IPS-15b (cell line): ENCODE results near the gene ADIPOR1.
A peak's percentile ranks its signal among the peaks of the same experiment; 100 is the strongest.
"Not testable (repeated sequence)": the region's sequence is repeated elsewhere in the genome, so short reads cannot be mapped to it uniquely, and the experiment has no call there.

ENCODE experiments used
- H3K27me3 ChIP-seq: one replicate; pipeline ENCODE4 v1.6.1; 2013; ENCODE audit warnings: low read length; ENCODE audit not compliant: control insufficient read depth, insufficient read depth
- H3K36me3 ChIP-seq: one replicate; pipeline ENCODE4 v1.6.1; 2013; ENCODE audit warnings: low read length; ENCODE audit not compliant: control insufficient read depth, insufficient read depth
- H3K4me1 ChIP-seq: one replicate; pipeline ENCODE4 v1.6.1; 2013; ENCODE audit warnings: mild to moderate bottlenecking, low read length; ENCODE audit not compliant: control insufficient read depth, insufficient read depth
- H3K4me3 ChIP-seq: one replicate; pipeline ENCODE4 v1.5.1; 2013; ENCODE audit warnings: low read depth, low read length
- H3K9ac ChIP-seq: one replicate; pipeline ENCODE4 v1.6.1; 2013; ENCODE audit warnings: low read depth, mild to moderate bottlenecking, low read length
- H3K9me3 ChIP-seq: one replicate; pipeline ENCODE4 v1.6.1; 2013; ENCODE audit warnings: mild to moderate bottlenecking, low read length; ENCODE audit not compliant: control insufficient read depth, insufficient read depth

ADIPOR1 gene, protein sequence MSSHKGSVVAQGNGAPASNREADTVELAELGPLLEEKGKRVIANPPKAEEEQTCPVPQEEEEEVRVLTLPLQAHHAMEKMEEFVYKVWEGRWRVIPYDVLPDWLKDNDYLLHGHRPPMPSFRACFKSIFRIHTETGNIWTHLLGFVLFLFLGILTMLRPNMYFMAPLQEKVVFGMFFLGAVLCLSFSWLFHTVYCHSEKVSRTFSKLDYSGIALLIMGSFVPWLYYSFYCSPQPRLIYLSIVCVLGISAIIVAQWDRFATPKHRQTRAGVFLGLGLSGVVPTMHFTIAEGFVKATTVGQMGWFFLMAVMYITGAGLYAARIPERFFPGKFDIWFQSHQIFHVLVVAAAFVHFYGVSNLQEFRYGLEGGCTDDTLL

GRCh38 chr1:202957733-202958543, at the start of gene ADIPOR1:
Gene ADIPOR1 (minus strand): TSS chr1:202958312. CDS start chr1:202951070, 7,242 bp downstream.
- Histone ChIP-seq H3K36me3 (peaks cover 4% of the 10 kb centered on the region), H3K9ac (peak within 1 kb of the TSS; percentile 82), H3K27me3 (no peaks in the 10 kb centered on the region), H3K9me3 (no peaks in the 10 kb centered on the region), H3K4me1 (no peaks in the 10 kb centered on the region), H3K4me3 (peak within 1 kb of the TSS; percentile 96)

GRCh38 chr1:203006948-203007871, 49.1 kb upstream of the ADIPOR1 start, which contains the start of gene TMEM183A:
Gene TMEM183A (plus strand): TSS chr1:203007374. CDS start chr1:203007466, 92 bp downstream.
- Histone ChIP-seq H3K27me3 (no peaks in the 10 kb centered on the region), H3K9me3 (no peaks in the 10 kb centered on the region), H3K4me1 (peaks cover 11% of the 10 kb centered on the region)

DNA sequence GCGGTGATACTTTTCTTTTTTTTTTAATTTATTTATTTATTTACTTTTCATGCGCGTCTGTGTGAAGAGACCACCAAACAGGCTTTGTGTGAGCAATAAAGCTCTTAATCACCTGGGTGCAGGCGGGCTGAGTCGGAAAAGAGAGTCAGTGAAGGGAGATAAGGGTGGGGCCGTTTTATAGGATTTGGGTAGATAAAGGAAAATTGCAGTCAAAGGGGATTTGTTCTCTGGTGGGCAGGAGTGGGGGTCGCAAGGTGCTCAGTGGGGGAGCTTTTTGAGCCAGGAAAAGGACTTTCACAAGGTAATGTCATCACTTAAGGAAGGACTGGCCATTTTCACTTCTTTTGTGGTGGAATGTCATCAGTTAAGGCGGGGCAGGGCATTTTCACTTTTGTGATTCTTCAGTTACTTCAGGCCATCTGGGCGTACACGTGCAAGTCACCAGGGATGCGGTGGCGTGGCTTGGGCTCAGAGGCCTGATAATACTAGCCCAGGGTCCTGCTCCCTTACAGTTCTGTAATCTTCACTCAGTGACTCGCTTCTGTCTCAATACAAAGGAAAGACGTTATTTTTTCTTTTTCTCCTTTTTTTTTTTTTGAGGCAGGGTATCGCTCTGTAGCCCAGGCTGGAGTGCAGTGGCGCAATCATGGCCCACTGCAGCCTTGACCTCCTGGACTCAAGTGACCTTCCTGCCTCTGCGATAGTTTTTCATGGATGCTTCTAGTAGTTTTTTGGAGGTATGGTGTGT, 47.5 kb upstream of the ADIPOR1 start:
- peak overlapping the region; percentile 94 for H3K4me3 ChIP-seq
- not testable (repeated sequence) for H3K27me3 ChIP-seq, H3K9me3 ChIP-seq, H3K36me3 ChIP-seq
- peak overlapping the region; percentile 61 for H3K9ac ChIP-seq
- peaks cover 11% of the 10 kb centered on the region for H3K4me1 ChIP-seq

More at GRCh38 chr1:203006948-203007871, 49.1 kb upstream of the ADIPOR1 start, which contains the start of gene TMEM183A:
- Histone ChIP-seq H3K36me3 (peaks cover 6% of the 10 kb centered on the region), H3K9ac (peak within 1 kb of the TSS; percentile 89), H3K4me3 (peak within 1 kb of the TSS; percentile 94)

DNA sequence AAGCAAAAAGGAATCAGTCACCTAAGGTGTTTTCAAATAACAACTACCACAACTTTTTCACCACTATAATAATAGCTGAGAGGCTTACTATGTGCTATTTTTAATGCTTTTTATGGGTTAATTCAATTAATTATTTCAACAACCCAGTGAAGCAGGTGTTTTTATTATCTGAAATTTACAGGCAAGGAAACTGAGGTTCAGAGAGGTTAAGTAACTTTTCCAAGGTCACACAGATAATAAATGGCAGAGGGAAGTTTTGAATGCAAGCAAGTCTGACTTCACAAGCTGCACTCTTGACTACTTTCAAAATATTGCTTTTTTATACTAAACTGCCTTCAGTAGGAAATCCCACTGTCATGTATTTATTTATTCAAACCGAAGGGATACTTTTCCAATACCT, 44.8 kb upstream of the ADIPOR1 start:
- H3K4me3 ChIP-seq: no peak overlapping the region
- H3K36me3 ChIP-seq: no peaks in the 10 kb centered on the region
- H3K27me3 ChIP-seq: no peaks in the 10 kb centered on the region
- H3K9me3 ChIP-seq: no peaks in the 10 kb centered on the region
- peaks cover 11% of the 10 kb centered on the region for H3K4me1 ChIP-seq
- H3K9ac ChIP-seq: no peak overlapping the region

DNA sequence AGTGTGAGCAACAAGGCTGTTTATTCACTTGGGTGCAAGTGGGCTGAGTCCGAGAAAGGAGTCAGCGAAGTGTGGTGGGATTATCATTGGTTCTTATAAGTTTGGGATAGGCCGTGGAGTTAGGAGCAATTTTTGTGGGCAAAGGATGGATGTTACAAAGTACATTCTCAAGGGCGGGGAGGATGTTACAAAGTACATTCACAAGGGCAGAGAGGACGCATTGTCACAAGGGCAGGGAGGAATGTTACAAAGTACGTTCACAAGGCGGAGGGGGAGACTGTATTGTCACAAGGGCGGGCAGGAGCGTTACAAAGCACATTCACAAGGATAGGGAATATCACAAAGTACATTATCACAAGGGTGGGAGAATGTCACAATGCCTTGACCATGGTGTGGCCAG, 43.9 kb upstream of the ADIPOR1 start:
- H3K36me3 ChIP-seq: no peaks in the 10 kb centered on the region

DNA sequence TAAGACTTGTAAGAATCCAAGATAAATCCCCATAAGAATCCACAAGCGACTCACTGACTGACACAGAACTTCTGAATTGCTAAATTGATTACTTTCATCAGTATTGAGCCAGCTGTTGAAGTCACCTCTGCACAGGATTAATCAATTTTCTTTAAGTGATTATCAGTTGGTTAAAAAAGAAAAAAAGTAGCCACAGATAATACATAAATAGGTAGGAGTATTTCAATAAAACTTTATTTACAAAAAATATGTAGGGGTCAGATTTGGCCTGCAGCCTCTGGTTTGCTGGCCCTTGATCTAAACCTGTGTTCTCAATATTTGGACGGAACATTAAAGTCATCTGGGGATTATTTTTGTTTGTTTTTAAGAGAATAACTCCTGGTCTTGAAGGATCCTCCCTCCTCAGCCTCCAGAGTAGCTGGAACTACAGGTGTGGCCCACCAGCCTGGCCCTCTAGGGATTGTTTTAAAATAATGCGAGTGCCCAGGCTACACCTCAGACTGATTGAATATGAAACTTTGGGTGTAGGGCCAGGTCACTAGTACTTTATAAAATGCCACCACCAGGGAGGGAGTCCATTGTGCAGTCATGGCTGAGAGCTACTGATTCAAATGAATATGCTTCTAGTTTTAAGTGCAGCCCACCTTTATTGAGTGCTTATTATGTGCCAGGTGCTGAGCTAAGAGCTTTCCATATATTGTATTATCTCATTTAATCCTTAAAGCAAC, 42.3 kb upstream of the ADIPOR1 start:
- no peak overlapping the region for H3K4me3 ChIP-seq
- H3K9me3 ChIP-seq: no peaks in the 10 kb centered on the region
- no peaks in the 10 kb centered on the region for H3K36me3 ChIP-seq

More for the DNA sequence above, 43.9 kb upstream of the ADIPOR1 start:
- no peak overlapping the region for H3K4me3 ChIP-seq
- no peaks in the 10 kb centered on the region for H3K27me3 ChIP-seq
- H3K4me1 ChIP-seq: peaks cover 11% of the 10 kb centered on the region
- H3K9ac ChIP-seq: no peak overlapping the region
- no peaks in the 10 kb centered on the region for H3K9me3 ChIP-seq

GRCh38 chr1:202998836-202999750, 41.0 kb upstream of the ADIPOR1 start:
- Histone ChIP-seq H3K9me3 (no peaks in the 10 kb centered on the region), H3K27me3 (no peaks in the 10 kb centered on the region), H3K9ac (no peak overlapping the region), H3K4me1 (no peaks in the 10 kb centered on the region), H3K36me3 (no peaks in the 10 kb centered on the region), H3K4me3 (no peak overlapping the region)

More for the DNA sequence above, 42.3 kb upstream of the ADIPOR1 start:
- H3K4me1 ChIP-seq: peaks cover 5% of the 10 kb centered on the region
- H3K9ac ChIP-seq: no peak overlapping the region
- H3K27me3 ChIP-seq: no peaks in the 10 kb centered on the region

- Histone ChIP-seq H3K36me3 (no peaks in the 10 kb centered on the region), H3K9ac (no peak overlapping the region), H3K4me1 (no peaks in the 10 kb centered on the region), H3K9me3 (no peaks in the 10 kb centered on the region), H3K4me3 (no peak overlapping the region), H3K27me3 (no peaks in the 10 kb centered on the region)
Observed at GRCh38 chr1:202994756-202995155, 36.6 kb upstream of the ADIPOR1 start.

GRCh38 chr1:202991112-202991511, 33.0 kb upstream of the ADIPOR1 start:
- Histone ChIP-seq H3K4me1 (no peaks in the 10 kb centered on the region), H3K36me3 (no peaks in the 10 kb centered on the region), H3K9ac (no peak overlapping the region), H3K27me3 (peaks cover 4% of the 10 kb centered on the region), H3K9me3 (no peaks in the 10 kb centered on the region), H3K4me3 (no peak overlapping the region)
